IPS-15b (cell line): ENCODE measurements around the gene RAD51B.
"Not testable (repeated sequence)": the region's sequence is repeated elsewhere in the genome, so short reads cannot be mapped to it uniquely, and the experiment has no call there.

Source experiments
- H3K27me3 ChIP-seq: one replicate; pipeline ENCODE4 v1.6.1; 2013; ENCODE audit warnings: low read length; ENCODE audit not compliant: control insufficient read depth, insufficient read depth
- H3K36me3 ChIP-seq: one replicate; pipeline ENCODE4 v1.6.1; 2013; ENCODE audit warnings: low read length; ENCODE audit not compliant: control insufficient read depth, insufficient read depth
- H3K4me1 ChIP-seq: one replicate; pipeline ENCODE4 v1.6.1; 2013; ENCODE audit warnings: mild to moderate bottlenecking, low read length; ENCODE audit not compliant: control insufficient read depth, insufficient read depth
- H3K4me3 ChIP-seq: one replicate; pipeline ENCODE4 v1.5.1; 2013; ENCODE audit warnings: low read depth, low read length
- H3K9ac ChIP-seq: one replicate; pipeline ENCODE4 v1.6.1; 2013; ENCODE audit warnings: low read depth, mild to moderate bottlenecking, low read length
- H3K9me3 ChIP-seq: one replicate; pipeline ENCODE4 v1.6.1; 2013; ENCODE audit warnings: mild to moderate bottlenecking, low read length; ENCODE audit not compliant: control insufficient read depth, insufficient read depth

RAD51B gene

DNA sequence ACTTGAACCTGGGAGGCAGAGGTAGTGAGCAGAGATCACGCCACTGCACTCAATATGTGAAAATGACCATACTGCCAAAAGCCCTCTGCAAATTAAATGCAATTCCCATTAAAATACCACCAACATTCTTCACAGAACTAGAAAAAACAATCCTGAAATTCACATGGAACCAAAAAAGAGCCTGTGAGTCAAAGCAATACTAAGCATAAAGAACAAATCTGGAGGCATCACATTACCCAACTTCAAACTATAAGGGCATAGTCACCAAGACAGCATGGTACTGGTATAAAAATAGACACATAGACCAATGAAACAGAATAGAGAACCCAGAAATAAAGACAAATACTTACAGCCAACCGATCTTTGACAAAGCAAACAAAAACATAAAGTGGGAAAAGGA lies 401.5 kb downstream of the RAD51B start:
- H3K9me3 ChIP-seq, H3K9ac ChIP-seq, H3K4me3 ChIP-seq, H3K4me1 ChIP-seq, H3K27me3 ChIP-seq, H3K36me3 ChIP-seq: not testable (repeated sequence)

GRCh38 chr14:68222154-68222553 lies 402.6 kb downstream of the RAD51B start:
- peaks cover 3% of the 10 kb centered on the region for H3K4me1 ChIP-seq
- H3K4me3 ChIP-seq, result no peak overlapping the region
- no peaks in the 10 kb centered on the region for H3K36me3 ChIP-seq
- H3K9me3 ChIP-seq, result no peaks in the 10 kb centered on the region
- H3K9ac ChIP-seq, result no peak overlapping the region
- H3K27me3 ChIP-seq, result no peaks in the 10 kb centered on the region

DNA sequence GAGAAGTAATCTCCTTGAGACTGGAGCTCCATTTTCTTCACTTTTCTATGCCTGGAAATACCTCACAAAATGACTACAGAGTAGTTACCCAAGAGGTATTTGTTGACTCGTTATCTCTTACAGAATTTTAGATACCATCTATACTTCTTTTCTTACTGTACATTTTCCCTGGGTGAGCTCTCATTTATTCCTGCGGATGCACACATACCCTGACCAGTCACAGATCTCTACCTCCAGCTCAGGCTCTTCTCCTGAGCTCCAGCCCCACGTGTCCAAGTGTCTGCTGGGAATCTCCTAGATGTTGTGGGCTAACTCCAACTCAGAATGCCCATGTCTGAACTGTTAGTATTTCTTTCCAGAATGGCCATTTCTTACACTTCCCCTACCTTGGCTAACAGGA lies 403.1 kb downstream of the RAD51B start:
- no peaks in the 10 kb centered on the region for H3K36me3 ChIP-seq
- H3K4me1 ChIP-seq, result peaks cover 2% of the 10 kb centered on the region
- no peak overlapping the region for H3K9ac ChIP-seq
- H3K27me3 ChIP-seq, result no peaks in the 10 kb centered on the region
- no peaks in the 10 kb centered on the region for H3K9me3 ChIP-seq
- no peak overlapping the region for H3K4me3 ChIP-seq

DNA sequence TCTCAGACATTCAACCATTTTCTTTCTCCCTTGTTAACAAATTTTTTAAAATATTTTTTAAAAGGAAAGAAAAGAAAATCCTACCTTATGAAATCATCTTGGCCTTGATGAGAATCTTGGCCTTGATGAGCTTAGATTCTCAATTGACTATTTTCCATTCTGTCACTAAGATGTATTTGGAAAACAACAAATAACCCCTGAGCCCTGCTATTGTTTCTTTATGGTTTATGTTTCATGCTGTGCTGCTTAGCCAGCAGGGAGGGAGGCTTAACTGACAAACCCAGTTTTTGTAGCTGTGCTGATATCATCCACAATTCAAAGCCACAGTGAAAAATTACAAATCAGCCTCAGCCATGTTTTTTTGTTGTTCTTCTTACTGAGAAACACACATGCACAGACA lies 404.1 kb downstream of the RAD51B start:
- H3K9ac ChIP-seq, result no peak overlapping the region
- H3K27me3 ChIP-seq, result no peaks in the 10 kb centered on the region
- H3K9me3 ChIP-seq, result no peaks in the 10 kb centered on the region
- no peaks in the 10 kb centered on the region for H3K36me3 ChIP-seq
- no peak overlapping the region for H3K4me3 ChIP-seq
- peaks cover 2% of the 10 kb centered on the region for H3K4me1 ChIP-seq

DNA sequence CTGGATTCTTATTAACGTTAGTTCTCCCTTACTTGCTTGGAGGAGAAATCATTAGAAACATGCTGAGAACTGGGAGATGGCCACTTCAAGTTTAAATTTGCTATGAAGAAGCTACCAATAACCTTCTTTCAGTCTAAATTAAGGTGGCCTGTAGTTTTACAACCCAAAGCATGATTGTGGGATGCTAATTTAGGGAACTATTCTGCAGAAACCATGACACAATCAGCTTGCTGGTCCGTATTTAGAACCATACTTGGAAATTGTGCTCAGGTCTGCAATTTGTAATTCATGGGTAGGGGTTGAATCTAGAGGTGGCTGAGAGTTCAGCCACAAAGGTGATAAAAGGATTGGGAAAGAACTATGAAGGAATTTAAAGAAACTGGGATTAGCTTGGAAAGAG lies 405.7 kb downstream of the RAD51B start:
- no peaks in the 10 kb centered on the region for H3K9me3 ChIP-seq
- no peaks in the 10 kb centered on the region for H3K36me3 ChIP-seq
- peaks cover 3% of the 10 kb centered on the region for H3K4me1 ChIP-seq
- no peak overlapping the region for H3K9ac ChIP-seq
- no peaks in the 10 kb centered on the region for H3K27me3 ChIP-seq
- H3K4me3 ChIP-seq, result no peak overlapping the region

DNA sequence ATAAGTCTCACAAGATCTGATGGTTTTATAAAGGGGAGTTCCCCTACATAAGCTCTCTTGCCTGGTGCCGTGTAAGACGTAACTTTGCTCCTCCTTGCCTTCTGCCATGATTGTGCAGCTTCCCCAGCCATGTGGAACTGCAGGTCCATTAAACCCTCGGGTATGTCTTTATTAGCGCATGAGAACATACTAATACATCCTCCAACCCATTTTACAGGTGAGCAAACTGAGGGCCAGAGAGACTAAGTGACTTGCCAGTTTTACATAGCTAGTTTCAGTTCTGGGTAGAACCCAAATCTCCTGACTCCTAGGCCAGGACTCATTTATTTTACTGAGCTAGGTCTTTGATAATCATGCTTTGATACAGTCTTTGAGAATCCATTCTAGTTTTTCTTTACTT lies 406.9 kb downstream of the RAD51B start:
- Histone ChIP-seq H3K9me3 (no peaks in the 10 kb centered on the region), H3K4me3 (no peak overlapping the region), H3K9ac (no peak overlapping the region), H3K4me1 (peaks cover 15% of the 10 kb centered on the region), H3K27me3 (no peaks in the 10 kb centered on the region), H3K36me3 (no peaks in the 10 kb centered on the region)

DNA sequence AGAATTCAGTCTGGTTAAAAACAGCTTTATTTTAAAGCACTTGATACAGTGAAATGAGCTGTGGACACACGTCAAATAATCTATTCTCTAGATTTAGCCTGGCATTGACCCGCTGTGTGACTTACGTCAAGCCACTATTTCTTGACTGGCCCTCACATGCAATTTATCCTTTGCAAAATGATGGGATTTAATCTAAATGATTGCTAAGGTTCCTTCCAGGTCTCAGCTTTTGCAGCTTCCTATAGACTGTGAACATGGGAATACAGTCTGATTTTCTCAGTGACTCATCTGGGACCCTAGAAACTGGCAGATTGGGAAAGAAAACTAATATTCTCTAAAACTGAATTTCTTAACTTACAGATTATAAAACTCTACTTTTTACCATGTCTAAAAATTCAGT lies 409.1 kb downstream of the RAD51B start:
- Histone ChIP-seq H3K4me3 (no peak overlapping the region), H3K36me3 (no peaks in the 10 kb centered on the region), H3K4me1 (peaks cover 25% of the 10 kb centered on the region), H3K27me3 (no peaks in the 10 kb centered on the region), H3K9me3 (no peaks in the 10 kb centered on the region), H3K9ac (no peak overlapping the region)

DNA sequence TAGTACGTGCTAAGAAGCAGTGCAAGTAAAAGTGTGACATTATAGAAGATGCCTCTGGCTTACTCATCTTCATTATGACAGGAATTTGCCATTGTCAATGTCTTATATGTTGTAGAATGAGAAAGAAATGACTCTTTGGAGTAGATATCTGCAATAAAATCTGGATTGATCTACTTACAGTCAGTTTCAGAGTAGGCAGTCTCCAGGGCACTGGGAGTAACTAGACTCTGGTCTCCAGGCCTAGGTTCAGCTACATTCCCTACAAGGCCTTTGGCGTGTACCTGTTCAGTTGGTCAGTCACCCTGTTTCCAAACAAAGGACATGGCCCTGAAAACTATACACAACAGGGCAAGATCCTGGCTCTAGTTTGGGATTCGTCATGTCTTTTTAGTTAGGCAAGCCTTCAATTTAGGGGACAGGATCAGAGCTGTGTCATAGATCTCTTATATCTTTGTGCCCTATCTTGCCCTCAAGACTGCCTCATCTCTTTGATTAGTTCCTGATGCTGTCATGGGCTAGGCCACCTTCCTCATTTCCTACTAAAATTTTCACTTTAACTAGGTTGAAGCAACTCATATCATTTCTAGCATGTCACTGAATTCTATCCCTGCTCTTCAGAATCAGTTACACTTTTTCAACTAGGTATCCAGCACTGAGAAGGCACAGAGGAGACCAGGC lies 410.0 kb downstream of the RAD51B start:
- Histone ChIP-seq H3K27me3 (no peaks in the 10 kb centered on the region), H3K4me1 (peaks cover 23% of the 10 kb centered on the region), H3K36me3 (no peaks in the 10 kb centered on the region), H3K4me3 (no peak overlapping the region), H3K9ac (no peak overlapping the region), H3K9me3 (no peaks in the 10 kb centered on the region)

GRCh38 chr14:68230202-68230949 lies 410.8 kb downstream of the RAD51B start:
- no peaks in the 10 kb centered on the region for H3K9me3 ChIP-seq
- H3K4me3 ChIP-seq, result no peak overlapping the region
- H3K9ac ChIP-seq, result no peak overlapping the region
- peaks cover 23% of the 10 kb centered on the region for H3K4me1 ChIP-seq
- H3K36me3 ChIP-seq, result no peaks in the 10 kb centered on the region
- H3K27me3 ChIP-seq, result no peaks in the 10 kb centered on the region

DNA sequence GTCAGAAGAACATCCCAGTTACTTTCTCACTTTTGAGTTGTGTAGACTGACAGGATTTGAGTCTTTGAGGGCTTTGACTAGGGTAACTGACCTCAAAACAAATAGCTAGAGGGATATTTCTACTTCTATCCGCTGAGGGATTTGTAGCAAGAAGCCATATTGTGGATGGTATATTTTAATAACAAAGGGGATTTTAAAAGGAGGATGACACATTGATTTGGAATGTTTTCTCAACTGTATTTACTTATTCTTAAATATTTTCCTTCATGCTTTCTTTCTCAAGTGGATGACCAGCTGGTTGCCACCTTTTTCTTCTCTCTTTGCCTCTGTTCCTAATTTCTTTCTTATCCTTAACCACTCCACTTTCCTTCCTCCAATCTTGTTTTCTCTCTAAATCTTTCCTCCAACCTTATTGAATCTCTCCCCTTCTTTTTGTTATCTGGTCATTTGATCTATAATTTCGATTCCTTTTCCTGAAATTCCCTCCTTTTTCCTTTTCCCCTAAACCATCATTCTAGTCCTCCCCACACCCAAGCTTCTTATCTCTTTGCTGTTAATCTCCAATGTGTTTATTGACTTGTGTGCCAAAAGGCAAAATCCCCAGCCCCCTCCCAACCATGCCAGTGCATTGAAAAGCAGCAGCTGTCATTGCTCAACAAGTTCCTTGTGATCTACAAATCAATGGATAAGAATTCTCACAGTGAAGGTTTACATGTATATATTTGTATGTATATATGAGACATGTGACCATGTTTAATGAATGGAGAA lies 411.6 kb downstream of the RAD51B start:
- H3K27me3 ChIP-seq, result no peaks in the 10 kb centered on the region
- no peaks in the 10 kb centered on the region for H3K9me3 ChIP-seq
- H3K9ac ChIP-seq, result no peak overlapping the region
- no peaks in the 10 kb centered on the region for H3K36me3 ChIP-seq
- H3K4me3 ChIP-seq, result no peak overlapping the region
- peaks cover 23% of the 10 kb centered on the region for H3K4me1 ChIP-seq

DNA sequence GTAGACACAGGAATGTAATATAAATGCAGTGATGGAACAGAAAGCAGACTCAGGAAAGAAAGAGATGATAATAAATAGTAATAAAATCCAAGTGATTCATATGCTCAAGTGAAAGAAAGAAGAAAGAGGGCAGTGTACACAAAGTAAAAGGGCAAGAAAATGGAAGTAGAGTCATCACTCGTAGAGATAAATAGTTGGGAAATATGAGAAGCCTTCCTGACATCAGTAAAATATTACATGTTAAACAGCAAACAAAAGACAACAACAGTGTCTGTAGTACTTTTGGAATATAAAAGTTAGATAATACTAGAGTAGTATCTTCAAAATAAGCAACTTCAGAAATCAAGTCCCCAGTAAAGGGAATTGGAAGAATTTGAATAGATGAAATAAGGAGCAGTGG lies 412.3 kb downstream of the RAD51B start:
- no peak overlapping the region for H3K4me3 ChIP-seq
- H3K36me3 ChIP-seq, result no peaks in the 10 kb centered on the region
- no peak overlapping the region for H3K9ac ChIP-seq
- no peaks in the 10 kb centered on the region for H3K27me3 ChIP-seq
- H3K9me3 ChIP-seq, result no peaks in the 10 kb centered on the region
- peaks cover 23% of the 10 kb centered on the region for H3K4me1 ChIP-seq
